Transverse colon (tissue), 4 donors: ENCODE measurements around the gene CFAP65. TPM values are rescaled to one million over a fixed set of nuclear protein-coding genes. Genes with fewer than 3 reads are reported as not detected.

Source experiments
- DNase-seq: peaks from one replicate; pipeline ENCODE4 v3.0.0-alpha.2; 2019
- H3K27ac ChIP-seq, 4 donors: fragments of 200-600 bp; sonication (generic); 2 replicates each; pipeline ENCODE4 v1.5.1; 2016 to 2018; ENCODE audit warnings: inconsistent platforms in 4 of 4
- H3K27me3 ChIP-seq: fragments of 200-600 bp; sonication (generic); 2 replicates; pipeline ENCODE4 v1.5.1; 2017; ENCODE audit warnings: inconsistent platforms
- H3K36me3 ChIP-seq, 4 donors: fragments of 200-600 bp; sonication (generic); 2 replicates each; pipeline ENCODE4 v1.5.1; 2017 to 2019; ENCODE audit warnings: inconsistent platforms in 4 of 4
- H3K4me1 ChIP-seq, 4 donors: fragments of 200-600 bp; sonication (generic); 2 replicates each; pipeline ENCODE4 v1.5.1; 2017 to 2020; ENCODE audit warnings: inconsistent platforms in 4 of 4
- H3K4me3 ChIP-seq, 4 donors: fragments of 200-600 bp; sonication (generic); 1 replicate in 1 of 4; 2 replicates in 3 of 4; pipeline versions ENCODE4 v1.5.1 to v1.6.1; 2017 to 2019; ENCODE audit warnings: inconsistent platforms in 4 of 4
- H3K9me3 ChIP-seq, 2 donors: fragments of 200-600 bp; sonication (generic); 2 replicates each; pipeline ENCODE4 v1.5.1; 2017 to 2019; ENCODE audit warnings: inconsistent platforms in 2 of 2
- CTCF ChIP-seq, 5 experiments: fragments of 200-600 bp in 3 of 5; fragments of 450-650 bp in 2 of 5; sonication (generic) in 3 of 5; IDR thresholded peaks; 1 replicate in 2 of 5; 2 replicates in 3 of 5; pipeline ENCODE4 v1.5.1; 2016 to 2017; ENCODE audit warnings: antibody characterized with exemption in 5 of 5, inconsistent platforms in 3 of 5, mild to moderate bottlenecking in 2 of 5, moderate library complexity in 1 of 5
- EP300 ChIP-seq: sonication (generic); formaldehyde crosslinking; IDR thresholded peaks from one replicate; pipeline ENCODE4 v1.6.1; 2017; ENCODE audit warnings: antibody characterized with exemption, low read depth
- POLR2A ChIP-seq: fragments of 450-650 bp; IDR thresholded peaks from one replicate; pipeline ENCODE4 v1.6.1; 2016; ENCODE audit warnings: antibody characterized with exemption, mild to moderate bottlenecking, moderate library complexity
- POLR2AphosphoS5 ChIP-seq, 3 donors: sonication (generic); formaldehyde crosslinking; IDR thresholded peaks; one replicate each; pipeline ENCODE4 v1.6.1; 2016; ENCODE audit warnings: antibody characterized with exemption in 3 of 3
- WGBS, 2 donors: methylation state at CpG; one replicate each; pipeline ENCODE4 v1.1.5; 2018; ENCODE audit warnings: low coverage in 1 of 2; 5-methylcytosine and 5-hydroxymethylcytosine counted together
- in situ Hi-C, 4 donors: fragments of 200-750 bp; cut with MboI; loops; one replicate each; pipeline versions ENCODE4 v1.15.0 to v1.15.1; 2017; ENCODE audit warnings: low sequenced_read_pairs in 3 of 4, low pct_ligation_motif_present in 1 of 4, low pct_unique_long_range_greater_than_20kb in 1 of 4
- intact Hi-C: fragments of 100-400 bp; cut with DNase I; formaldehyde crosslinking; loops from one replicate; pipeline ENCODE4 v1.15.1; 2023; ENCODE audit warnings: low total_unique reads
- total RNA-seq, 4 donors: library from RNA; depleted of rRNA; stranded (reverse); fragments of >200 nt; gene quantifications; one replicate each; pipeline ENCODE4 v1.1.0, GENCODE V29; 2016

The CFAP65 gene
- total RNA-seq, 4 donors from 2014 or later, result 0.64 to 3.0 (median 1.5) TPM; not detected in 1

- peaks cover 30% of the 10 kb centered on the region for H3K27me3 ChIP-seq
- intact Hi-C loops (no loop called here), in situ Hi-C loops (no loop called here)
- 69 to 77% methylated on average over 2 of the region's 2 CpGs for WGBS, 2 donors
- no peaks in the 10 kb centered on the region for H3K4me1 ChIP-seq
- DNase-seq, result no peak
- no peak overlapping the region for H3K27ac ChIP-seq
- no peaks in the 10 kb centered on the region for H3K9me3 ChIP-seq
- TF ChIP-seq POLR2AphosphoS5 (IDR thresholded peaks at IDR 0.05) (no peak), POLR2A (no peak), EP300 (no peak)
- H3K4me3 ChIP-seq, result no peak overlapping the region
- no peaks in the 10 kb centered on the region for H3K36me3 ChIP-seq
These were observed 32.0 kb downstream of the CFAP65 start for GRCh38 chr2:219009294-219009693.

GRCh38 chr2:219003979-219004378 is 37.3 kb downstream of the CFAP65 start:
- no peak overlapping the region for H3K27ac ChIP-seq
- TF ChIP-seq POLR2A (no peak), CTCF (IDR thresholded peaks at IDR 0.05) (no peak), EP300 (no peak), POLR2AphosphoS5 (IDR thresholded peaks at IDR 0.05) (no peak)
- H3K4me3 ChIP-seq, result no peak overlapping the region
- no peaks in the 10 kb centered on the region for H3K9me3 ChIP-seq
- no peak for DNase-seq
- peaks cover 14 to 29% (median 23%) of the 10 kb centered on the region in 4 donors for H3K4me1 ChIP-seq
- in situ Hi-C loops (no loop called here), intact Hi-C loops (no loop called here)
- H3K27me3 ChIP-seq, result peaks cover 75% of the 10 kb centered on the region
- no peaks in the 10 kb centered on the region for H3K36me3 ChIP-seq
- 53 to 75% methylated on average over 3 of the region's 3 CpGs for WGBS, 2 donors

DNA sequence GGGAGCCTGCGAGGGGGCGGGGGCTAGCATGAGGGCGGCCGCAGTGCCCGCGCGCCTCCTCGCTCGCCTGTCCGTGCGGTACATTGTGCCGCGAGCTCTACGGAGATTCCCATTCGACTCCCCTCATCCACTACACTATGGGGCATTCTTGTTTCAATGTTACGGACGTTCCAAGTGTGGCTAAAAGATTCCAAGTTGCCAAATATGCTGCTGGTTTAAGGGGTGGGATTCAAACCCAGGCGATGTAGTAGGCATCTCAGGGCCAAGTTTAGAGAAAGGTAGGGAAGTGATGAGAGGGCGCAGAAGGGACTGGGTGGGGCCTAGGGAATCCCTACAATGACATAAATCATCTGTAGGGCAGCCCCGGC is 38.1 kb downstream of the CFAP65 start:
- H3K9me3 ChIP-seq, result no peaks in the 10 kb centered on the region
- in situ Hi-C loops, result no loop called here
- TF ChIP-seq POLR2A (no peak), POLR2AphosphoS5 (IDR thresholded peaks at IDR 0.05) (no peak), CTCF (IDR thresholded peaks at IDR 0.05) (peak in 3 of 5 experiments; percentile 35 to 57 (median 52)), EP300 (no peak)
- H3K36me3 ChIP-seq, result no peaks in the 10 kb centered on the region
- intact Hi-C loops, result no loop called here
- H3K27ac ChIP-seq, result peak overlapping the region in 2 of 4 donors; percentile 70 to 90
- peaks cover 76% of the 10 kb centered on the region for H3K27me3 ChIP-seq
- H3K4me1 ChIP-seq, result peaks cover 14 to 29% (median 26%) of the 10 kb centered on the region in 4 donors
- no peak for DNase-seq
- peak overlapping the region in 2 of 4 donors; percentile 47 to 56 for H3K4me3 ChIP-seq
- 4 to 11% methylated on average over 4 to 19 of the region's 20 CpGs for WGBS, 2 donors

DNA sequence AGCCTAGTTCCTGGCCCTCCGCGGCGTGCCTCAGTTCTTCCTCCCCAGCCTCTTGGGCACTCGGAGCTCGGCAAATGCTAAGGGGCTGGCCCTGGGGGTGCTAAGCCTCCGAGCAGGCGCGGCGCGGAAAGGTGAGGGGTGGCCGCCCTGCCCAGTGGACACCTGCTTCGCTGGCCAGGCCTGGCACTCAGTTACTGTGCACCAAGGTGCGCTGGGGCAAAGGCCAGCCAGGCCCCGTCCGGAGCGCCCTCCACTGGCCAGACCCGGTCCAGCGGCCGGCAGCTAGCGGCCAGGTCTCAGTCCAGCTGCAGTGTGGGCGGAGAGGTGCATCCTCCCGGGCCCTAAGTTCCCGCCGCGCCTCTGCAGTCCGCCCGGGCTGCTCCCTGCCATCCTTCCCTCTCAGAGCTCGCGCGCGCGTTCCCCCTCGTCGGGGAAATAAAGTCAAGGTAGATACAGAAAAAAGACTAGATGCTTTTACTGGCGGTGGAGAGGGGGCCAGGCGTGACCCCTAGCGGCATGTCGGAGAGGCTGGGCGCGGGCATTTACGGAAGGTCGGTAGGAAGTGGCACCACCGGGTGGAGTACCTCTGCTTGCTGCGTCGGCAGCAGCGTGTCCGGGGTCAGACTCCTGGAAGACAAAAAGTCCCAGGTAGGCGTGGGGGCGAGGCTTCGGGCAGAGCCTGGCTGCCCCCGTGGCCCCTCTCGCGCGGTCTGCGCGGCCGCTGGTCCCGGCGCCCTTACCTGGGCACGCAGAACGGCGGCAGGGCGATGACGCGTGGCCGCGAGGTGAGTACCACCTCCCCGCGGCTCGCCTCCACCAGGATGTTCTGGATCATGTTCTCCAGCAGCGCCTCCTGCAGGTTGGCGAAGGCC is 38.7 kb downstream of the CFAP65 start:
- Histone ChIP-seq H3K4me1 (peaks cover 14 to 29% (median 26%) of the 10 kb centered on the region in 4 donors), H3K9me3 (no peaks in the 10 kb centered on the region), H3K27me3 (peaks cover 76% of the 10 kb centered on the region), H3K27ac (peak overlapping the region; percentile 70 to 90 (median 84)), H3K4me3 (peak overlapping the region in 3 of 4 donors; percentile 2 to 56 (median 47)), H3K36me3 (no peaks in the 10 kb centered on the region)
- intact Hi-C loops, result no loop called here
- 3% methylated on average over 52 of the region's 72 CpGs; no CpG with 5 or more reads in 1 of the 2 donors for WGBS, 2 donors
- TF ChIP-seq POLR2A (peak; percentile 15), EP300 (no peak), CTCF (IDR thresholded peaks at IDR 0.05) (peak; percentile 21 to 76 (median 50)), POLR2AphosphoS5 (IDR thresholded peaks at IDR 0.05) (peak; percentile 46 to 60 (median 53))
- peak; percentile 87 for DNase-seq
- in situ Hi-C loops, result no loop called here
